H9 (cell line): ENCODE results near the gene RBMS3. TPM values are rescaled to one million over a fixed set of nuclear protein-coding genes. Genes with fewer than 3 reads are reported as not detected.

Source experiments
- DNase-seq: peaks from one replicate; pipeline ENCODE4 v3.0.0-alpha.2; 2017
- H2AFZ ChIP-seq: one replicate; pipeline ENCODE4 v1.6.1; 2013; ENCODE audit warnings: mild to moderate bottlenecking, low read length, control low read depth, moderate library complexity
- H2AK5ac ChIP-seq: 2 replicates; pipeline ENCODE4 v1.6.1; 2013; ENCODE audit warnings: low read length, control low read depth, mixed read lengths; ENCODE audit not compliant: insufficient read length
- H2BK120ac ChIP-seq: one replicate; pipeline ENCODE4 v1.6.1; 2013; ENCODE audit warnings: low read depth, mild to moderate bottlenecking, low read length, control low read depth, inconsistent platforms; ENCODE audit not compliant: poor library complexity, severe bottlenecking
- H2BK12ac ChIP-seq: 2 replicates; pipeline ENCODE4 v1.6.1; 2013; ENCODE audit warnings: low read length, control low read depth, mixed read lengths, low read depth; ENCODE audit not compliant: insufficient read length
- H2BK15ac ChIP-seq: 2 replicates; pipeline ENCODE4 v1.6.1; 2013; ENCODE audit warnings: low read depth, low read length, control low read depth
- H2BK20ac ChIP-seq: one replicate; pipeline ENCODE4 v1.6.1; 2013; ENCODE audit warnings: low read depth, mild to moderate bottlenecking, low read length, control low read depth, inconsistent platforms; ENCODE audit not compliant: poor library complexity, severe bottlenecking
- H2BK5ac ChIP-seq: 2 replicates; pipeline ENCODE4 v1.6.1; 2013; ENCODE audit warnings: low read length, control low read depth, mixed read lengths; ENCODE audit not compliant: insufficient read length
- H3K14ac ChIP-seq: 2 replicates; pipeline ENCODE4 v1.6.1; 2013; ENCODE audit warnings: low read length, control low read depth; ENCODE audit not compliant: insufficient read depth
- H3K18ac ChIP-seq: 2 replicates; pipeline ENCODE4 v1.6.1; 2013; ENCODE audit warnings: low read depth, mild to moderate bottlenecking, mixed read lengths, low read length, control low read depth; ENCODE audit not compliant: insufficient read length
- H3K23ac ChIP-seq: 2 replicates; pipeline ENCODE4 v1.6.1; 2013; ENCODE audit warnings: low read length, control low read depth, mixed read lengths, low read depth; ENCODE audit not compliant: insufficient read length
- H3K23me2 ChIP-seq: 2 replicates; pipeline ENCODE4 v1.6.1; 2013; ENCODE audit warnings: low read depth, mild to moderate bottlenecking, mixed read lengths, low read length, control low read depth; ENCODE audit not compliant: insufficient read length, poor library complexity, severe bottlenecking
- H3K27ac ChIP-seq: 2 replicates; pipeline ENCODE4 v1.5.1; 2013; ENCODE audit warnings: low read length, control low read depth, mixed read lengths, low read depth; ENCODE audit not compliant: insufficient read length
- H3K27me3 ChIP-seq: 2 replicates; pipeline ENCODE4 v1.6.1; 2013; ENCODE audit warnings: low read length, control low read depth, inconsistent platforms; ENCODE audit not compliant: insufficient read depth
- H3K4ac ChIP-seq: 2 replicates; pipeline ENCODE4 v1.6.1; 2013; ENCODE audit warnings: low read depth, mild to moderate bottlenecking, control low read depth, inconsistent platforms, low read length, moderate library complexity
- H3K4me1 ChIP-seq: 2 replicates; pipeline ENCODE4 v1.6.1; 2013; ENCODE audit warnings: low read length, control low read depth, inconsistent platforms; ENCODE audit not compliant: insufficient read depth
- H3K4me2 ChIP-seq: 2 replicates; pipeline ENCODE4 v1.6.1; 2013; ENCODE audit warnings: low read length, control low read depth, mixed read lengths; ENCODE audit not compliant: insufficient read length, insufficient read depth
- H3K56ac ChIP-seq: 2 replicates; pipeline ENCODE4 v1.6.1; 2013; ENCODE audit warnings: low read depth, mild to moderate bottlenecking, mixed read lengths, low read length, control low read depth; ENCODE audit not compliant: insufficient read length
- H3K79me1 ChIP-seq: 2 replicates; pipeline ENCODE4 v1.6.1; 2013; ENCODE audit warnings: low read depth, mild to moderate bottlenecking, moderate library complexity, low read length, control low read depth, inconsistent platforms; ENCODE audit not compliant: insufficient read depth, poor library complexity, severe bottlenecking
- H3K79me2 ChIP-seq: 2 replicates; pipeline ENCODE4 v1.6.1; 2013; ENCODE audit warnings: low read length, control low read depth, inconsistent platforms; ENCODE audit not compliant: insufficient read depth
- H3K9ac ChIP-seq: 2 replicates; pipeline ENCODE4 v1.6.1; 2013; ENCODE audit warnings: low read length, control low read depth, mixed read lengths; ENCODE audit not compliant: insufficient read length; ENCODE audit errors: extremely low read depth
- H3K9me3 ChIP-seq: one replicate; pipeline ENCODE4 v1.6.1; 2013; ENCODE audit warnings: low read depth, low read length, inconsistent platforms; ENCODE audit not compliant: control insufficient read depth
- H3T11ph ChIP-seq: one replicate; pipeline ENCODE4 v1.6.1; 2013; ENCODE audit warnings: mild to moderate bottlenecking, low read length, control low read depth, inconsistent platforms
- H4K20me1 ChIP-seq: one replicate; pipeline ENCODE4 v1.6.1; 2013; ENCODE audit not compliant: control insufficient read depth, insufficient read length, insufficient read depth
- H4K5ac ChIP-seq: 2 replicates; pipeline ENCODE4 v1.6.1; 2013; ENCODE audit warnings: low read depth, mild to moderate bottlenecking, mixed read lengths, low read length, control low read depth; ENCODE audit not compliant: insufficient read length
- H4K8ac ChIP-seq: replicated peaks from 2 replicates; pipeline ENCODE4 v1.6.1; 2013; ENCODE audit warnings: low read length, control low read depth, mixed read lengths, low read depth; ENCODE audit not compliant: insufficient read length
- H4K91ac ChIP-seq: 2 replicates; pipeline ENCODE4 v1.6.1; 2013; ENCODE audit warnings: low read depth, mild to moderate bottlenecking, moderate library complexity, mixed read lengths, low read length, control low read depth; ENCODE audit not compliant: insufficient read length
- H3K27ac Mint-ChIP-seq, 3 experiments: 2 replicates in 2 of 3; 3 replicates in 1 of 3; pipeline ENCODE4 v1.8.0; 2020 to 2021; ENCODE audit warnings: mixed read lengths in 3 of 3, mild to moderate bottlenecking in 1 of 3, moderate library complexity in 1 of 3
- H3K27me3 Mint-ChIP-seq: 2 replicates; pipeline ENCODE4 v1.8.0; 2021; ENCODE audit warnings: low read depth, mild to moderate bottlenecking, moderate library complexity, mixed read lengths
- H3K36me3 Mint-ChIP-seq, 3 experiments: 2 replicates in 2 of 3; 3 replicates in 1 of 3; pipeline ENCODE4 v1.8.0; 2020 to 2021; ENCODE audit warnings: low read depth in 3 of 3, mixed read lengths in 3 of 3; ENCODE audit not compliant: insufficient read depth in 1 of 3
- H3K4me1 Mint-ChIP-seq, 2 experiments: 2 replicates each; pipeline ENCODE4 v1.8.0; 2020; ENCODE audit warnings: mixed read lengths in 2 of 2
- H3K4me3 Mint-ChIP-seq, 2 experiments: 2 replicates in 1 of 2; 3 replicates in 1 of 2; pipeline ENCODE4 v1.8.0; 2020 to 2021; ENCODE audit warnings: mild to moderate bottlenecking in 2 of 2, mixed read lengths in 2 of 2, moderate library complexity in 1 of 2
- H3K9me3 Mint-ChIP-seq, 2 experiments: 2 replicates in 1 of 2; 3 replicates in 1 of 2; pipeline ENCODE4 v1.8.0; 2020; ENCODE audit warnings: mild to moderate bottlenecking in 2 of 2, mixed read lengths in 2 of 2, moderate library complexity in 1 of 2
- WGBS: extraction: QIAGEN DNeasy Blood & Tissue Kit; methylation state at CpG from one replicate; pipeline ENCODE4 v1.1.7; 2013; ENCODE audit warnings: missing lambda C conversion rate, low lambda C conversion rate, mixed read lengths; ENCODE audit not compliant: insufficient read length; ENCODE audit errors: extremely low coverage; 5-methylcytosine and 5-hydroxymethylcytosine counted together
- total RNA-seq: library from RNA; stranded (reverse); gene quantifications from 2 replicates; pipeline ENCODE4 v1.2.1, GENCODE V29; 2021
- TF ChIP-seq, protein P1 (sequence below): fragments of 200-600 bp; sonication (generic); conservative IDR thresholded peaks from 3 replicates; pipeline ENCODE4 v1.8.0; 2021; ENCODE audit warnings: antibody characterized with exemption, mild to moderate bottlenecking

RBMS3 gene
- total RNA-seq, 1 experiment from 2014 or later: 8.1 TPM

DNA sequence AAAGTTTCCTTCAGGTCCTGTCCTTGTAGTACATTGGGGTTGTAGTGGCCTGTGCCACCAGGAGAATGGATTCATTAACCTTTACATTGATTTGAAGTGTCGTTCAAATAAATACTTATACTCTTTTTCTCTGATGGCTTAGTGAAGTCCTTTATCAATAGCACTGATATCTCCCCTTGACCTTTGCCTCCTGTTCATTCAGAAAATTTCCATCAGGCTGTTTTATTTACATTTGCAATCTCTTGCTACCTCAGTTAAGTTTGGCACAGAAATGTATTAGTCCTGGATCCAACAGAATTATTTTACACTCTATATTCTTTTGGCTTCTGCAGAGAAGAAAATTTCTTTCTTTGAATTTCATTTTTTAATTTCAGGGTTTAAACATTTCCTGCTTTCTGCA lies 497.0 kb downstream of the RBMS3 start:
- H2AFZ ChIP-seq: no peak overlapping the region
- no peaks in the 10 kb centered on the region for H3K4me1 ChIP-seq
- H3K27ac Mint-ChIP-seq: no peak overlapping the region

More for the DNA sequence above, 497.0 kb downstream of the RBMS3 start:
- H3K23me2 ChIP-seq: no peaks in the 10 kb centered on the region
- H2BK15ac ChIP-seq: no peak overlapping the region
- no peaks in the 10 kb centered on the region for H3K79me2 ChIP-seq
- H4K91ac ChIP-seq: no peak overlapping the region
- H3K23ac ChIP-seq: no peak overlapping the region
- no peak overlapping the region for H4K5ac ChIP-seq
- no peak overlapping the region for H3K14ac ChIP-seq
- no peak overlapping the region for H2BK5ac ChIP-seq
- no peak overlapping the region for H3K27ac ChIP-seq
- no peak overlapping the region for H4K8ac ChIP-seq
- H3K27me3 ChIP-seq: no peaks in the 10 kb centered on the region
- no peaks in the 10 kb centered on the region for H4K20me1 ChIP-seq
- peaks cover 4 to 12% (median 8%) of the 10 kb centered on the region in 3 experiments; a peak in 6 of 7 replicates for H3K36me3 Mint-ChIP-seq
- no peak overlapping the region for H3K4me2 ChIP-seq
- H3K56ac ChIP-seq: no peak overlapping the region
- H3K27me3 Mint-ChIP-seq: no peaks in the 10 kb centered on the region
- peaks cover 22 to 29% of the 10 kb centered on the region in 2 experiments for H3K4me1 Mint-ChIP-seq
- no peak overlapping the region for H3K9ac ChIP-seq
- no peak overlapping the region for H3K4ac ChIP-seq
- no peaks in the 10 kb centered on the region for H3K9me3 ChIP-seq
- H3K4me3 Mint-ChIP-seq: no peak overlapping the region
- H3K18ac ChIP-seq: no peak overlapping the region
- no CpG with 5 or more reads among the region's 1 CpG for WGBS
- H2AK5ac ChIP-seq: no peak overlapping the region
- TF ChIP-seq, protein P1, sequence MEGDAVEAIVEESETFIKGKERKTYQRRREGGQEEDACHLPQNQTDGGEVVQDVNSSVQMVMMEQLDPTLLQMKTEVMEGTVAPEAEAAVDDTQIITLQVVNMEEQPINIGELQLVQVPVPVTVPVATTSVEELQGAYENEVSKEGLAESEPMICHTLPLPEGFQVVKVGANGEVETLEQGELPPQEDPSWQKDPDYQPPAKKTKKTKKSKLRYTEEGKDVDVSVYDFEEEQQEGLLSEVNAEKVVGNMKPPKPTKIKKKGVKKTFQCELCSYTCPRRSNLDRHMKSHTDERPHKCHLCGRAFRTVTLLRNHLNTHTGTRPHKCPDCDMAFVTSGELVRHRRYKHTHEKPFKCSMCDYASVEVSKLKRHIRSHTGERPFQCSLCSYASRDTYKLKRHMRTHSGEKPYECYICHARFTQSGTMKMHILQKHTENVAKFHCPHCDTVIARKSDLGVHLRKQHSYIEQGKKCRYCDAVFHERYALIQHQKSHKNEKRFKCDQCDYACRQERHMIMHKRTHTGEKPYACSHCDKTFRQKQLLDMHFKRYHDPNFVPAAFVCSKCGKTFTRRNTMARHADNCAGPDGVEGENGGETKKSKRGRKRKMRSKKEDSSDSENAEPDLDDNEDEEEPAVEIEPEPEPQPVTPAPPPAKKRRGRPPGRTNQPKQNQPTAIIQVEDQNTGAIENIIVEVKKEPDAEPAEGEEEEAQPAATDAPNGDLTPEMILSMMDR: no peak
- no peak for DNase-seq
- H2BK20ac ChIP-seq: no peak overlapping the region
- no peaks in the 10 kb centered on the region for H3K79me1 ChIP-seq
- no peak overlapping the region for H2BK12ac ChIP-seq
- no peak overlapping the region for H2BK120ac ChIP-seq
- no peak overlapping the region for H3T11ph ChIP-seq
- peaks cover 8 to 12% of the 10 kb centered on the region in 2 experiments; a peak in 4 of 5 replicates for H3K9me3 Mint-ChIP-seq
